GM19455 (cell line): ENCODE measurements around the gene TOMM20.

Experiments
- ATAC-seq: cut with Tn5 transposase; IDR thresholded peaks from one replicate; pipeline ENCODE4 v1.9.1; 2021; ENCODE audit not compliant: unreplicated experiment

The TOMM20 gene

GRCh38 chr1:235069577-235070563 lies 58.8 kb downstream of the TOMM20 start:
- ATAC-seq: no peak

GRCh38 chr1:235069176-235069575 lies 59.5 kb downstream of the TOMM20 start:
- ATAC-seq: no peak

GRCh38 chr1:235068158-235069121 lies 60.2 kb downstream of the TOMM20 start:
- ATAC-seq: no peak

- ATAC-seq: no peak
Measured at GRCh38 chr1:235067396-235068157, 61.1 kb downstream of the TOMM20 start.

- ATAC-seq: no peak
Measured at GRCh38 chr1:235063068-235063765, 65.4 kb downstream of the TOMM20 start.

GRCh38 chr1:235060607-235061470 lies 67.8 kb downstream of the TOMM20 start:
- no peak for ATAC-seq
